PFSK-1 (cell line): ENCODE data around the gene TNFRSF12A.

Source experiments
- POLR2AphosphoS5 ChIP-seq: IDR thresholded peaks from 2 replicates; pipeline ENCODE4 v1.6.1; 2012; ENCODE audit warnings: low read depth, mild to moderate bottlenecking, control low read depth, low read length, moderate library complexity
- SIN3A ChIP-seq: IDR thresholded peaks from 2 replicates; pipeline ENCODE4 v1.6.1; 2012; ENCODE audit warnings: mild to moderate bottlenecking, low read length, moderate library complexity, borderline replicate concordance; ENCODE audit not compliant: insufficient read depth
- TF ChIP-seq, protein P1 (sequence below), 2 experiments: IDR thresholded peaks; 2 replicates each; pipeline versions ENCODE4 v1.6.1 to v1.8.0; 2011 to 2012; ENCODE audit warnings: low read depth in 2 of 2, low read length in 2 of 2, control low read depth in 1 of 2, inconsistent platforms in 1 of 2, mild to moderate bottlenecking in 1 of 2, moderate library complexity in 1 of 2; ENCODE audit not compliant: insufficient read depth in 1 of 2

- TF ChIP-seq POLR2AphosphoS5 (no peak), SIN3A (no peak)
- TF ChIP-seq, protein P1, sequence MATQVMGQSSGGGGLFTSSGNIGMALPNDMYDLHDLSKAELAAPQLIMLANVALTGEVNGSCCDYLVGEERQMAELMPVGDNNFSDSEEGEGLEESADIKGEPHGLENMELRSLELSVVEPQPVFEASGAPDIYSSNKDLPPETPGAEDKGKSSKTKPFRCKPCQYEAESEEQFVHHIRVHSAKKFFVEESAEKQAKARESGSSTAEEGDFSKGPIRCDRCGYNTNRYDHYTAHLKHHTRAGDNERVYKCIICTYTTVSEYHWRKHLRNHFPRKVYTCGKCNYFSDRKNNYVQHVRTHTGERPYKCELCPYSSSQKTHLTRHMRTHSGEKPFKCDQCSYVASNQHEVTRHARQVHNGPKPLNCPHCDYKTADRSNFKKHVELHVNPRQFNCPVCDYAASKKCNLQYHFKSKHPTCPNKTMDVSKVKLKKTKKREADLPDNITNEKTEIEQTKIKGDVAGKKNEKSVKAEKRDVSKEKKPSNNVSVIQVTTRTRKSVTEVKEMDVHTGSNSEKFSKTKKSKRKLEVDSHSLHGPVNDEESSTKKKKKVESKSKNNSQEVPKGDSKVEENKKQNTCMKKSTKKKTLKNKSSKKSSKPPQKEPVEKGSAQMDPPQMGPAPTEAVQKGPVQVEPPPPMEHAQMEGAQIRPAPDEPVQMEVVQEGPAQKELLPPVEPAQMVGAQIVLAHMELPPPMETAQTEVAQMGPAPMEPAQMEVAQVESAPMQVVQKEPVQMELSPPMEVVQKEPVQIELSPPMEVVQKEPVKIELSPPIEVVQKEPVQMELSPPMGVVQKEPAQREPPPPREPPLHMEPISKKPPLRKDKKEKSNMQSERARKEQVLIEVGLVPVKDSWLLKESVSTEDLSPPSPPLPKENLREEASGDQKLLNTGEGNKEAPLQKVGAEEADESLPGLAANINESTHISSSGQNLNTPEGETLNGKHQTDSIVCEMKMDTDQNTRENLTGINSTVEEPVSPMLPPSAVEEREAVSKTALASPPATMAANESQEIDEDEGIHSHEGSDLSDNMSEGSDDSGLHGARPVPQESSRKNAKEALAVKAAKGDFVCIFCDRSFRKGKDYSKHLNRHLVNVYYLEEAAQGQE (IDR thresholded peaks at IDR 0.05; ENCODE audit: insufficient read depth in 1 of 2, low read depth in 2 of 2, low read length in 2 of 2) = no peak
Measured at GRCh38 chr16:2976201-2976600, 44.0 kb upstream of the TNFRSF12A start.
